AG09319 (cell line): ENCODE data around the gene PIWIL1.

Experiments
- DNase-seq: peaks from one replicate; pipeline ENCODE4 v3.0.0-alpha.2; 2010; ENCODE audit warnings: low read depth; ENCODE audit errors: extremely low read depth
- CTCF ChIP-seq: IDR thresholded peaks from 2 replicates; pipeline ENCODE4 v1.5.1; 2011; ENCODE audit warnings: low read depth, mild to moderate bottlenecking, inconsistent platforms, low read length, moderate library complexity

The PIWIL1 gene

GRCh38 chr12:130336723-130337487, 782 bp upstream of the PIWIL1 start:
- no peak for TF ChIP-seq CTCF
- DNase-seq: no peak

- DNase-seq: no peak
- TF ChIP-seq CTCF: no peak
Measured at GRCh38 chr12:130338794-130339601, 1.3 kb downstream of the PIWIL1 start.

GRCh38 chr12:130339951-130340350, 2.3 kb downstream of the PIWIL1 start:
- TF ChIP-seq CTCF: no peak
- DNase-seq: no peak

GRCh38 chr12:130342442-130342841, 4.8 kb downstream of the PIWIL1 start:
- DNase-seq: no peak
- no peak for TF ChIP-seq CTCF

- DNase-seq: no peak
- TF ChIP-seq CTCF: no peak
Measured at GRCh38 chr12:130342842-130343241, 5.2 kb downstream of the PIWIL1 start.

- no peak for TF ChIP-seq CTCF
- DNase-seq: no peak
Measured at GRCh38 chr12:130344529-130344928, 6.8 kb downstream of the PIWIL1 start.

- no peak for DNase-seq
- no peak for TF ChIP-seq CTCF
Measured at GRCh38 chr12:130345292-130345691, 7.6 kb downstream of the PIWIL1 start.
